Measurements from ENCODE around the gene RERE.

- TF ChIP-seq, protein P1, sequence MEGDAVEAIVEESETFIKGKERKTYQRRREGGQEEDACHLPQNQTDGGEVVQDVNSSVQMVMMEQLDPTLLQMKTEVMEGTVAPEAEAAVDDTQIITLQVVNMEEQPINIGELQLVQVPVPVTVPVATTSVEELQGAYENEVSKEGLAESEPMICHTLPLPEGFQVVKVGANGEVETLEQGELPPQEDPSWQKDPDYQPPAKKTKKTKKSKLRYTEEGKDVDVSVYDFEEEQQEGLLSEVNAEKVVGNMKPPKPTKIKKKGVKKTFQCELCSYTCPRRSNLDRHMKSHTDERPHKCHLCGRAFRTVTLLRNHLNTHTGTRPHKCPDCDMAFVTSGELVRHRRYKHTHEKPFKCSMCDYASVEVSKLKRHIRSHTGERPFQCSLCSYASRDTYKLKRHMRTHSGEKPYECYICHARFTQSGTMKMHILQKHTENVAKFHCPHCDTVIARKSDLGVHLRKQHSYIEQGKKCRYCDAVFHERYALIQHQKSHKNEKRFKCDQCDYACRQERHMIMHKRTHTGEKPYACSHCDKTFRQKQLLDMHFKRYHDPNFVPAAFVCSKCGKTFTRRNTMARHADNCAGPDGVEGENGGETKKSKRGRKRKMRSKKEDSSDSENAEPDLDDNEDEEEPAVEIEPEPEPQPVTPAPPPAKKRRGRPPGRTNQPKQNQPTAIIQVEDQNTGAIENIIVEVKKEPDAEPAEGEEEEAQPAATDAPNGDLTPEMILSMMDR (IDR thresholded peaks at IDR 0.05; ENCODE audit: poor library complexity) = no peak
- no peak for TF ChIP-seq EZH2phosphoT487 (IDR thresholded peaks at IDR 0.05; ENCODE audit: low read depth, severe bottlenecking, unreplicated experiment)
Measured at GRCh38 chr1:8384088-8384487, 433.4 kb downstream of the RERE start.

All from hepatocyte (in vitro differentiated cells).